CD4-positive, alpha-beta memory T cell (primary cell): ENCODE results near the gene UNC5A. TPM values are rescaled to one million over a fixed set of nuclear protein-coding genes. Genes with fewer than 3 reads are reported as not detected.

ENCODE experiments used
- CTCF ChIA-PET: fragments of 350-600 bp; sonication (Branson Sonifier 250); formaldehyde crosslinking; loops from one replicate; lab custom pipeline; 2021; ENCODE audit warnings: inconsistent platforms; ENCODE audit not compliant: partially characterized antibody; lab: Charles Lee
- POLR2A ChIA-PET: fragments of 350-600 bp; sonication (Branson Sonifier 250); formaldehyde crosslinking; loops from one replicate; lab custom pipeline; 2021; ENCODE audit not compliant: partially characterized antibody; lab: Charles Lee
- DNase-seq, 5 donors: peaks; one replicate each; pipeline versions ENCODE4 v3.0.0 to v3.0.0-alpha.2; 2020 to 2022; ENCODE audit warnings: mixed read lengths in 1 of 5
- H3K27ac ChIP-seq: one replicate; pipeline ENCODE4 v1.7.0; 2013; ENCODE audit warnings: low read depth, low read length
- H3K27me3 ChIP-seq: 2 replicates; pipeline ENCODE4 v1.7.0; 2013; ENCODE audit warnings: mild to moderate bottlenecking, low read length, moderate library complexity; ENCODE audit not compliant: insufficient read depth
- H3K36me3 ChIP-seq: 2 replicates; pipeline ENCODE4 v1.7.0; 2013; ENCODE audit warnings: mild to moderate bottlenecking, low read length, moderate library complexity; ENCODE audit not compliant: insufficient read depth
- H3K4me1 ChIP-seq: 2 replicates; pipeline ENCODE4 v1.7.0; 2013; ENCODE audit warnings: mild to moderate bottlenecking, low read length, moderate library complexity; ENCODE audit not compliant: insufficient read depth
- H3K4me3 ChIP-seq, 2 donors: one replicate each; pipeline ENCODE4 v1.7.0; 2013; ENCODE audit warnings: low read length in 2 of 2, mild to moderate bottlenecking in 1 of 2
- H3K9me3 ChIP-seq, 2 donors: one replicate each; pipeline ENCODE4 v1.7.0; 2013; ENCODE audit warnings: low read length in 2 of 2, control low read depth in 1 of 2; ENCODE audit not compliant: control insufficient read depth in 1 of 2
- H3K27ac Mint-ChIP-seq, 7 donors: one replicate each; pipeline ENCODE4 v1.8.0; 2020 to 2021; ENCODE audit warnings: mixed read lengths in 7 of 7, mild to moderate bottlenecking in 6 of 7, inconsistent platforms in 3 of 7, moderate library complexity in 3 of 7
- H3K27me3 Mint-ChIP-seq, 2 donors: one replicate each; pipeline ENCODE4 v1.8.0; 2020 to 2021; ENCODE audit warnings: mixed read lengths in 2 of 2
- H3K36me3 Mint-ChIP-seq, 2 donors: one replicate each; pipeline ENCODE4 v1.8.0; 2020 to 2021; ENCODE audit warnings: mixed read lengths in 2 of 2, inconsistent platforms in 1 of 2, mild to moderate bottlenecking in 1 of 2
- H3K4me1 Mint-ChIP-seq, 4 donors: one replicate each; pipeline ENCODE4 v1.8.0; 2020 to 2021; ENCODE audit warnings: mixed read lengths in 4 of 4, mild to moderate bottlenecking in 1 of 4
- H3K4me3 Mint-ChIP-seq, 8 donors: one replicate each; pipeline ENCODE4 v1.8.0; 2020 to 2021; ENCODE audit warnings: mixed read lengths in 8 of 8, mild to moderate bottlenecking in 7 of 8, moderate library complexity in 6 of 8, inconsistent platforms in 3 of 8
- H3K9me3 Mint-ChIP-seq, 8 donors: one replicate each; pipeline ENCODE4 v1.8.0; 2020 to 2021; ENCODE audit warnings: mixed read lengths in 8 of 8, mild to moderate bottlenecking in 5 of 8, inconsistent platforms in 3 of 8, moderate library complexity in 1 of 8
- intact Hi-C: fragments of 100-400 bp; cut with micrococcal nuclease; formaldehyde crosslinking; loops from one replicate; pipeline ENCODE4 v1.15.1; 2023
- polyA plus RNA-seq, 2 donors: library from polyadenylated mRNA; unstranded; fragments of 300-500 nt; fragmentation: Illumina TruSeq; gene quantifications; one replicate each; pipeline ENCODE4 v1.2.3, GENCODE V29; 2021
- total RNA-seq, 2 experiments: library from RNA; stranded (reverse); gene quantifications; one replicate each; pipeline ENCODE4 v1.2.3, GENCODE V29; 2021

The UNC5A gene
- total and polyA plus RNA-seq, 4 experiments from 2014 or later = not detected

- Histone ChIP-seq H3K36me3 (no peaks in the 10 kb centered on the region), H3K4me1 (no peaks in the 10 kb centered on the region), H3K9me3 (no peaks in the 10 kb centered on the region), H3K27ac (no peak overlapping the region), H3K4me3 (no peak overlapping the region), H3K27me3 (peaks cover 3% of the 10 kb centered on the region)
- Mint-ChIP-seq H3K36me3 (no peaks in the 10 kb centered on the region), H3K27ac (peak overlapping the region in 1 of 7 donors; percentile 46), H3K4me3 (no peak overlapping the region), H3K4me1 (no peaks in the 10 kb centered on the region), H3K27me3 (peaks cover 23 to 44% of the 10 kb centered on the region in 2 donors), H3K9me3 (peaks cover 0 to 3% (median 0%) of the 10 kb centered on the region in 8 donors)
- intact Hi-C loops = no loop called here
- ChIA-PET CTCF (no interaction called here), POLR2A (no interaction called here)
- DNase-seq = no peak
Measured at GRCh38 chr5:176803068-176803942, 7.1 kb upstream of the UNC5A start.

DNA sequence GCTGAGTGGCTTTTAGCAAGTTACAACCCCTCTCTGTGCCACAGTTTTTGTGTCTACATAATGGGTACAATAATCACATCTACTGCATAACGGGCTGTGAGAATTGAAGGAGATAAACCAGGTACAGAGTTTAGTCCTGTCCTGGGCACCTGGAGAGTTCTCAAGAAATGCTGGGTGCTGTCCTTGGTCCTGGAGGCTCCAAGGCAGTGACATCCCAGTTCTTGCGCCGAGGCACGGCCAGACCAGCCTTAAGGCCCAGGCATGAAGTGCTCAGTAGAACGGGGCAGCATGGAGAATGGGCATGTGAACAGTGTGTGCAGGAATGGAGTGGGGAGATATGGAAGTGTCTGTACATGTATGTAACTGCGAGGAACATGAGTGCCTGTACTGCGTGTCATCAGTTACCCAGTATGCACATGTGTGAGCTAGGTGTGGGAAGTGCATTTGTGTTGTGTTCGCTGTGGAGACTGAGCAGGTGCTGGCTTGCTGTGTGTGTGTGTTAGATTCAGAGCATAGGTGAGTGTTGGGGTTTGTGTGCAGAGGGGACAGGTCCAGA lies 6.3 kb upstream of the UNC5A start:
- H3K27ac ChIP-seq = no peak overlapping the region
- Mint-ChIP-seq H3K27ac (no peak overlapping the region), H3K36me3 (no peaks in the 10 kb centered on the region), H3K4me1 (peaks cover 0 to 2% (median under 1%) of the 10 kb centered on the region in 4 donors), H3K9me3 (peaks cover 0 to 3% (median 0%) of the 10 kb centered on the region in 8 donors), H3K27me3 (peaks cover 26 to 49% of the 10 kb centered on the region in 2 donors), H3K4me3 (no peak overlapping the region)
- H3K4me3 ChIP-seq = no peak overlapping the region
- intact Hi-C loops = no loop called here
- H3K27me3 ChIP-seq = peaks cover 3% of the 10 kb centered on the region
- ChIA-PET POLR2A (no interaction called here), CTCF (no interaction called here)
- DNase-seq = no peak
- no peaks in the 10 kb centered on the region for H3K9me3 ChIP-seq
- no peaks in the 10 kb centered on the region for H3K4me1 ChIP-seq
- H3K36me3 ChIP-seq = no peaks in the 10 kb centered on the region

- CTCF ChIA-PET = no interaction called here
- peaks cover 0 to 3% (median 0%) of the 10 kb centered on the region in 8 donors for H3K9me3 Mint-ChIP-seq
- H3K4me1 ChIP-seq = peaks cover 8% of the 10 kb centered on the region
- no peak overlapping the region for H3K4me3 Mint-ChIP-seq
- POLR2A ChIA-PET = no interaction called here
- H3K9me3 ChIP-seq = no peaks in the 10 kb centered on the region
- peaks cover 13% of the 10 kb centered on the region for H3K27me3 ChIP-seq
- no peaks in the 10 kb centered on the region for H3K36me3 ChIP-seq
- H3K27ac ChIP-seq = no peak overlapping the region
- peaks cover 5 to 10% (median 8%) of the 10 kb centered on the region in 4 donors for H3K4me1 Mint-ChIP-seq
- H3K36me3 Mint-ChIP-seq = no peaks in the 10 kb centered on the region
- no peak overlapping the region for H3K4me3 ChIP-seq
- H3K27ac Mint-ChIP-seq = no peak overlapping the region
- peaks cover 35 to 57% of the 10 kb centered on the region in 2 donors for H3K27me3 Mint-ChIP-seq
- intact Hi-C loops = no loop called here
- DNase-seq = no peak
Measured at GRCh38 chr5:176806137-176806536, 4.2 kb upstream of the UNC5A start.

DNA sequence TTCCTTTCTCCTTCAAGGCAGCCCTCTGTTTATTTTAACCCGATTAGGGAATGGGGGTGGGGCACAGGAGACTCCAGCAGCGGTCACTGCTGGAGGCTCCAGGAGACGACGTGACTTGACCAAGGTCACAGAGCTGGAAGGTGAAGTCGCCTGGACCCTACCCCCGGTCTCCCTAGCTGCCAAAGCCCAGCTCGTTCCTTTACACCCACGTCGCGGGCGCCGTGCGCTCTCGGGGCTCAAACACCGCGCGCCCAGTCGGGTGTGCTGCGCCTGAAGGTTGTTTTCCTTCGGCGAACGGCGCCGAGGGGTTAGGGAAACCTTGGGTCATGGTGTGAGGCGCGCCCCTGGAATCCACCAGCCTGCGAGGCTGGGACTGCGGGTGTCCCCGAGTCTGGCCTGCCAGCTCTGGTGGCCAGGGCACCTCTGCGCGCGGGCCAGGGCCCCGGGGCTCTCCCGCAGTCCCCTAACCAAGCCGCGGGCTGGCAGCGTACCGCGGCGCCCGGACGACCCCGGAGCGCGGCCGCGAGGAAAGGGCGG lies 747 bp upstream of the UNC5A start:
- no peaks in the 10 kb centered on the region for H3K9me3 ChIP-seq
- H3K27ac Mint-ChIP-seq = peak overlapping the region in 1 of 7 donors; percentile 28
- no peak overlapping the region for H3K27ac ChIP-seq
- intact Hi-C loops = no loop called here
- H3K9me3 Mint-ChIP-seq = peaks cover 0 to 2% (median 0%) of the 10 kb centered on the region in 8 donors
- peaks cover 44 to 68% of the 10 kb centered on the region in 2 donors for H3K27me3 Mint-ChIP-seq
- H3K36me3 Mint-ChIP-seq = no peaks in the 10 kb centered on the region
- POLR2A ChIA-PET = no interaction called here
- peaks cover 11% of the 10 kb centered on the region for H3K4me1 ChIP-seq
- peaks cover 11 to 28% (median 15%) of the 10 kb centered on the region in 4 donors for H3K4me1 Mint-ChIP-seq
- no peaks in the 10 kb centered on the region for H3K36me3 ChIP-seq
- H3K27me3 ChIP-seq = peaks cover 26% of the 10 kb centered on the region
- H3K4me3 Mint-ChIP-seq = peak overlapping the region; percentile 72 to 86 (median 80)
- CTCF ChIA-PET = no interaction called here
- no peak for DNase-seq
- no peak overlapping the region for H3K4me3 ChIP-seq

- H3K27me3 ChIP-seq = peaks cover 32% of the 10 kb centered on the region
- no peak overlapping the region for H3K4me3 ChIP-seq
- H3K27ac Mint-ChIP-seq = peak overlapping the region in 1 of 7 donors; percentile 12
Measured at GRCh38 chr5:176810687-176811501, 535 bp downstream of the UNC5A start.

DNA sequence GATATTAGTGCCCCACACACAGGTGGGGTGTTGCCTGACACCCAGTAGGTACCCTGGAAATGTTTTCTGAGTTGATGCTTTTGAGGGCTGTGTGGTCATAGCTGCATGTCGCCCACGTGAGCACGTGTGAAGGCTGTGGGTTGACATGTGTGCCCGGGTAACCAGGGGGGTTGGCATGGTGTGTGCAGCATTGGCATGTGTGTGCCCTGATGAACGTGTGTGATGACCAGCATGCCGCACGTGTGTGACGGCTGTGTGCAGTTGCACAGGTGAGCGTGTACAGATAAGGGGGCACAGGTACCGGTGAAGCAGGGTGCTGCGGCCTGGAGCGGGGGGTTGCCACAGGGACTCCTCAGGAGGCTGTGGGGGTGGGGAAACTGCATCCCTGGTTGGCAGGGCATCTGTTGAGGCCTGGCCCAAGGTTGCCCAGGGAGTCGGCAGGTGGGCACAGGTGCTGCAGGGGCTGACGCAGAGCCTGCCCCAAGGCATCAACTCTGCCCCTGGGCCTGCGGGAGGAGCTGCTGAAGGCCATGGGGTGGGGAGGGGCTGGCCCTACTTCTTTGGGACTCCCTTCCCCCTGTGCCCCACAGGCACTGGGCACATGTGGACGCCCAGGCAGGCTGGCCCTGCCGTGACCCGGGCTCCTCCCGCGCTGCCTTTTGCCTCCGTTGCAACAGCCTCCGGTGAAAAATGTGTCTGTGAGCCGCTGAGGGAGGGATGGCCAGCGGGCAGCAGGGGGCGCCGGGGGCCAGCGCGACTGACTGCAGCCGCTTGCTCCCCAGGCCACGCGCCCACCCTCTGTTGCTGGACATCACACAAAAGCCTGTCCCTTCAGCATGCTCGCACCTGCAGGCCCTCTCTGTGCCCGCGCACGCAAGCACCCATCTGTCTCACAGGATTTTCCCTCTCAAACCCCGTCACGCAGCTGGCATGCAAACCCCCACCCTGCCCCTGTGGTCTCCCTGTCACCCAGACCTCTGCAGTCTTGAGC lies 2.2 kb downstream of the UNC5A start:
- peaks cover 44% of the 10 kb centered on the region for H3K27me3 ChIP-seq
- no peak for DNase-seq
- H3K4me3 ChIP-seq = no peak overlapping the region
- ChIA-PET POLR2A (no interaction called here), CTCF (no interaction called here)
- Mint-ChIP-seq H3K4me1 (peaks cover 11 to 38% (median 16%) of the 10 kb centered on the region in 4 donors), H3K27me3 (peaks cover 53 to 62% of the 10 kb centered on the region in 2 donors), H3K27ac (no peak overlapping the region), H3K36me3 (no peaks in the 10 kb centered on the region), H3K9me3 (peaks cover 0 to 2% (median 0%) of the 10 kb centered on the region in 8 donors), H3K4me3 (peak overlapping the region in 2 of 8 donors; percentile 54 to 81)
- no peaks in the 10 kb centered on the region for H3K9me3 ChIP-seq
- no peaks in the 10 kb centered on the region for H3K36me3 ChIP-seq
- H3K27ac ChIP-seq = no peak overlapping the region
- peaks cover 11% of the 10 kb centered on the region for H3K4me1 ChIP-seq
- intact Hi-C loops = no loop called here

More at GRCh38 chr5:176810687-176811501, 535 bp downstream of the UNC5A start:
- Mint-ChIP-seq H3K9me3 (peaks cover 0 to 2% (median 0%) of the 10 kb centered on the region in 8 donors), H3K36me3 (no peaks in the 10 kb centered on the region), H3K4me3 (peak overlapping the region; percentile 66 to 87 (median 80)), H3K27me3 (peaks cover 54 to 71% of the 10 kb centered on the region in 2 donors), H3K4me1 (peaks cover 11 to 31% (median 15%) of the 10 kb centered on the region in 4 donors)
- intact Hi-C loops = no loop called here
- DNase-seq = no peak
- POLR2A ChIA-PET = interaction anchor here (0.7 kb wide), 1 partner anchor 16 kb away, joined by 3 read pairs; no protein-coding TSS in a partner anchor
- Histone ChIP-seq H3K36me3 (no peaks in the 10 kb centered on the region), H3K27ac (no peak overlapping the region), H3K4me1 (peaks cover 11% of the 10 kb centered on the region), H3K9me3 (no peaks in the 10 kb centered on the region)
- CTCF ChIA-PET = no interaction called here
